OCI-LY3 (cell line): ENCODE measurements around the gene P2RX2.

ENCODE experiments used
- EZH2phosphoT487 ChIP-seq: fragments of 200-600 bp; shearing (Covaris generic); IDR thresholded peaks from 2 replicates; pipeline ENCODE4 v1.6.1; 2018; ENCODE audit warnings: antibody characterized with exemption, mixed run types, low read depth
- TF ChIP-seq, protein P1 (sequence below): fragments of 200-600, 300-600 bp; sonication (generic); IDR thresholded peaks from 2 replicates; pipeline ENCODE4 v1.5.1; 2014; ENCODE audit warnings: antibody characterized with exemption, low read length, low read depth

- TF ChIP-seq, protein P1, sequence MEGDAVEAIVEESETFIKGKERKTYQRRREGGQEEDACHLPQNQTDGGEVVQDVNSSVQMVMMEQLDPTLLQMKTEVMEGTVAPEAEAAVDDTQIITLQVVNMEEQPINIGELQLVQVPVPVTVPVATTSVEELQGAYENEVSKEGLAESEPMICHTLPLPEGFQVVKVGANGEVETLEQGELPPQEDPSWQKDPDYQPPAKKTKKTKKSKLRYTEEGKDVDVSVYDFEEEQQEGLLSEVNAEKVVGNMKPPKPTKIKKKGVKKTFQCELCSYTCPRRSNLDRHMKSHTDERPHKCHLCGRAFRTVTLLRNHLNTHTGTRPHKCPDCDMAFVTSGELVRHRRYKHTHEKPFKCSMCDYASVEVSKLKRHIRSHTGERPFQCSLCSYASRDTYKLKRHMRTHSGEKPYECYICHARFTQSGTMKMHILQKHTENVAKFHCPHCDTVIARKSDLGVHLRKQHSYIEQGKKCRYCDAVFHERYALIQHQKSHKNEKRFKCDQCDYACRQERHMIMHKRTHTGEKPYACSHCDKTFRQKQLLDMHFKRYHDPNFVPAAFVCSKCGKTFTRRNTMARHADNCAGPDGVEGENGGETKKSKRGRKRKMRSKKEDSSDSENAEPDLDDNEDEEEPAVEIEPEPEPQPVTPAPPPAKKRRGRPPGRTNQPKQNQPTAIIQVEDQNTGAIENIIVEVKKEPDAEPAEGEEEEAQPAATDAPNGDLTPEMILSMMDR, result no peak
- TF ChIP-seq EZH2phosphoT487, result no peak
These were observed 4.5 kb upstream of the P2RX2 start for GRCh38 chr12:132614029-132614428.
